ENCODE data around the gene GPR3. TPM values are rescaled to one million over a fixed set of nuclear protein-coding genes. Genes with fewer than 3 reads are reported as not detected.

The GPR3 gene
- total and polyA plus RNA-seq, 2 of the 8 experiments (the other 6 are each of a cell fraction or from before 2014, with no cell fraction given): 9.9 to 26.5 TPM

GRCh38 chr1:27394925-27395324 lies 2.5 kb downstream of the GPR3 start (continued):
- no peak for TF ChIP-seq SAP30 (IDR thresholded peaks at IDR 0.05; ENCODE audit: insufficient read depth, insufficient replicate concordance, low read length)

Measured in H1 (cell line).